Measurements from ENCODE around the gene TMEM88.

TMEM88 gene

GRCh38 chr17:7853691-7854038 lies 1.2 kb upstream of the TMEM88 start:
- H3K4me1 ChIP-seq, result peaks cover 3% of the 10 kb centered on the region; the same call in 1 of the 2 replicates
- no peaks in the 10 kb centered on the region for H3K27me3 ChIP-seq
- no peak for DNase-seq
- TF ChIP-seq CTCF (IDR thresholded peaks at IDR 0.05; ENCODE audit: low read depth, low read length), result no peak
- H3K4me3 ChIP-seq (ENCODE audit: low read depth, low read length), result no peak overlapping the region
- peaks cover 31% of the 10 kb centered on the region for H3K36me3 ChIP-seq
- no peaks in the 10 kb centered on the region for H3K9me3 ChIP-seq

- Histone ChIP-seq H3K4me1 (peaks cover 3% of the 10 kb centered on the region; the same call in 1 of the 2 replicates), H3K9me3 (no peaks in the 10 kb centered on the region), H3K36me3 (peaks cover 29% of the 10 kb centered on the region), H3K27me3 (no peaks in the 10 kb centered on the region), H3K4me3 (ENCODE audit: low read depth, low read length) (no peak overlapping the region; the same call in 1 of the 2 replicates)
- no peak for TF ChIP-seq CTCF (IDR thresholded peaks at IDR 0.05; ENCODE audit: low read depth, low read length)
- DNase-seq, result no peak
These were observed 638 bp upstream of the TMEM88 start for GRCh38 chr17:7854078-7854777.

- no peak for DNase-seq
- Histone ChIP-seq H3K36me3 (peaks cover 25% of the 10 kb centered on the region), H3K4me1 (peaks cover 3% of the 10 kb centered on the region; the same call in 1 of the 2 replicates), H3K4me3 (ENCODE audit: low read depth, low read length) (peak overlapping the region; percentile 79), H3K27me3 (no peaks in the 10 kb centered on the region), H3K9me3 (no peaks in the 10 kb centered on the region)
- no peak for TF ChIP-seq CTCF (IDR thresholded peaks at IDR 0.05; ENCODE audit: low read depth, low read length)
These were observed 769 bp downstream of the TMEM88 start for GRCh38 chr17:7855660-7856010.

- Histone ChIP-seq H3K9me3 (no peaks in the 10 kb centered on the region), H3K36me3 (peaks cover 21% of the 10 kb centered on the region), H3K4me1 (peaks cover 3% of the 10 kb centered on the region; the same call in 1 of the 2 replicates), H3K27me3 (no peaks in the 10 kb centered on the region), H3K4me3 (ENCODE audit: low read depth, low read length) (peak overlapping the region; percentile 79)
- TF ChIP-seq CTCF (IDR thresholded peaks at IDR 0.05; ENCODE audit: low read depth, low read length), result no peak
- DNase-seq, result no peak
These were observed 1.3 kb downstream of the TMEM88 start for GRCh38 chr17:7856011-7856810.

GRCh38 chr17:7856811-7857712 lies 2.2 kb downstream of the TMEM88 start, which contains the start of gene NAA38:
Gene NAA38 (minus strand): TSS chr17:7857559. CDS start chr17:7857463, 96 bp downstream.
- peak; percentile 26; the same call in 1 of the 2 replicates for TF ChIP-seq CTCF (IDR thresholded peaks at IDR 0.05; ENCODE audit: low read depth, low read length)
- DNase-seq, result peak; percentile 91
- Histone ChIP-seq H3K4me1 (peaks cover 1% of the 10 kb centered on the region; the same call in 1 of the 2 replicates), H3K27me3 (no peaks in the 10 kb centered on the region), H3K36me3 (peaks cover 14% of the 10 kb centered on the region), H3K4me3 (ENCODE audit: low read depth, low read length) (peak within 1 kb of the TSS; percentile 79), H3K9me3 (no peaks in the 10 kb centered on the region)
